Activated naive CD4-positive, alpha-beta T cell treated with anti-CD3 and anti-CD28 coated beads, Interleukin-2, amount 10 ng/mL, durations not matched to agents 7 days and 5 days (primary cell): Measurements from ENCODE around the gene KCNAB3.
A peak's percentile ranks its signal among the peaks of the same experiment; 100 is the strongest.

Experiments used
- CTCF ChIA-PET: fragments of 350-600 bp; sonication (Branson Sonifier 250); formaldehyde crosslinking; loops from one replicate; lab custom pipeline; 2021; ENCODE audit warnings: antibody characterized with exemption; lab: Charles Lee
- DNase-seq: peaks from one replicate; pipeline ENCODE4 v3.0.0-alpha.2; 2020
- H3K27ac Mint-ChIP-seq: one replicate; pipeline ENCODE4 v1.8.0; 2021; ENCODE audit warnings: mild to moderate bottlenecking, moderate library complexity, mixed read lengths
- H3K27me3 Mint-ChIP-seq: one replicate; pipeline ENCODE4 v1.8.0; 2021; ENCODE audit warnings: mild to moderate bottlenecking, mixed read lengths
- H3K36me3 Mint-ChIP-seq: one replicate; pipeline ENCODE4 v1.8.0; 2021; ENCODE audit warnings: mixed read lengths
- H3K4me1 Mint-ChIP-seq: one replicate; pipeline ENCODE4 v1.8.0; 2021; ENCODE audit warnings: mixed read lengths
- H3K4me3 Mint-ChIP-seq: one replicate; pipeline ENCODE4 v1.8.0; 2021; ENCODE audit warnings: mild to moderate bottlenecking, moderate library complexity, mixed read lengths
- H3K9me3 Mint-ChIP-seq: one replicate; pipeline ENCODE4 v1.8.0; 2021; ENCODE audit warnings: mixed read lengths

KCNAB3 gene

GRCh38 chr17:7929158-7930023 is at the start of gene KCNAB3:
Gene KCNAB3 (minus strand): TSS chr17:7929856. CDS start chr17:7929435, 421 bp downstream.
- H3K9me3 Mint-ChIP-seq = no peaks in the 10 kb centered on the region
- CTCF ChIA-PET = no interaction called here
- peaks cover 21% of the 10 kb centered on the region for H3K36me3 Mint-ChIP-seq
- no peaks in the 10 kb centered on the region for H3K27me3 Mint-ChIP-seq
- peak; percentile 63 for DNase-seq
- peaks cover 38% of the 10 kb centered on the region for H3K4me1 Mint-ChIP-seq
- peak within 1 kb of the TSS; percentile 95 for H3K27ac Mint-ChIP-seq
- peak within 1 kb of the TSS; percentile 91 for H3K4me3 Mint-ChIP-seq

GRCh38 chr17:7977805-7978204 is 48.1 kb upstream of the KCNAB3 start:
- H3K27ac Mint-ChIP-seq = no peak overlapping the region

GRCh38 chr17:7977039-7977438 is 47.4 kb upstream of the KCNAB3 start:
- no peak overlapping the region for H3K27ac Mint-ChIP-seq
- CTCF ChIA-PET = interaction anchor here (1.0 kb wide), 1 partner anchor 113 kb away, joined by 3 read pairs; no protein-coding TSS in a partner anchor
- DNase-seq = no peak
- peaks cover 25% of the 10 kb centered on the region for H3K27me3 Mint-ChIP-seq
- H3K36me3 Mint-ChIP-seq = peaks cover 6% of the 10 kb centered on the region
- H3K9me3 Mint-ChIP-seq = peaks cover 19% of the 10 kb centered on the region
- no peaks in the 10 kb centered on the region for H3K4me1 Mint-ChIP-seq
- H3K4me3 Mint-ChIP-seq = no peak overlapping the region

More at GRCh38 chr17:7977805-7978204, 48.1 kb upstream of the KCNAB3 start:
- no peak for DNase-seq
- Mint-ChIP-seq H3K36me3 (peaks cover 6% of the 10 kb centered on the region), H3K4me3 (no peak overlapping the region), H3K27me3 (peaks cover 22% of the 10 kb centered on the region), H3K9me3 (peaks cover 19% of the 10 kb centered on the region), H3K4me1 (no peaks in the 10 kb centered on the region)
- CTCF ChIA-PET = interaction anchor here (1.1 kb wide), 1 partner anchor 10 kb away, joined by 3 read pairs; no protein-coding TSS in a partner anchor

- Mint-ChIP-seq H3K27me3 (peaks cover 21% of the 10 kb centered on the region), H3K4me3 (no peak overlapping the region), H3K9me3 (peaks cover 19% of the 10 kb centered on the region), H3K36me3 (peaks cover 6% of the 10 kb centered on the region), H3K4me1 (peaks cover 2% of the 10 kb centered on the region), H3K27ac (no peak overlapping the region)
- CTCF ChIA-PET = interaction anchor here (2.0 to 2.2 kb wide), 2 partner anchors 15 to 41 kb away, joined by 5 to 11 read pairs; no protein-coding TSS in a partner anchor
- no peak for DNase-seq
These were observed 45.0 kb upstream of the KCNAB3 start for GRCh38 chr17:7974638-7975131.

GRCh38 chr17:7972131-7972785 is 42.6 kb upstream of the KCNAB3 start:
- Mint-ChIP-seq H3K27ac (no peak overlapping the region), H3K36me3 (peaks cover 6% of the 10 kb centered on the region), H3K4me1 (peaks cover 2% of the 10 kb centered on the region), H3K27me3 (peaks cover 31% of the 10 kb centered on the region), H3K9me3 (peaks cover 19% of the 10 kb centered on the region), H3K4me3 (no peak overlapping the region)
- CTCF ChIA-PET = interaction anchor here (1.0 to 1.3 kb wide), 2 partner anchors 10 to 18 kb away, joined by 4 to 7 read pairs; no protein-coding TSS in a partner anchor
- DNase-seq = no peak

GRCh38 chr17:7971651-7972050 is 42.0 kb upstream of the KCNAB3 start:
- Mint-ChIP-seq H3K4me1 (peaks cover 2% of the 10 kb centered on the region), H3K36me3 (peaks cover 6% of the 10 kb centered on the region), H3K27me3 (peaks cover 31% of the 10 kb centered on the region), H3K4me3 (no peak overlapping the region), H3K27ac (peak overlapping the region; percentile 70), H3K9me3 (peaks cover 18% of the 10 kb centered on the region)
- CTCF ChIA-PET = interaction anchor here (0.9 kb wide), 1 partner anchor 8 kb away, joined by 3 read pairs; no protein-coding TSS in a partner anchor
- no peak for DNase-seq

- CTCF ChIA-PET = no interaction called here
- Mint-ChIP-seq H3K4me1 (peaks cover 2% of the 10 kb centered on the region), H3K27me3 (peaks cover 24% of the 10 kb centered on the region), H3K27ac (no peak overlapping the region), H3K4me3 (no peak overlapping the region), H3K36me3 (peaks cover under 1% of the 10 kb centered on the region), H3K9me3 (peaks cover 4% of the 10 kb centered on the region)
- no peak for DNase-seq
These were observed 39.8 kb upstream of the KCNAB3 start for GRCh38 chr17:7969433-7969832.

GRCh38 chr17:7967751-7968150 is 38.1 kb upstream of the KCNAB3 start:
- H3K27ac Mint-ChIP-seq = no peak overlapping the region
- H3K36me3 Mint-ChIP-seq = no peaks in the 10 kb centered on the region
- CTCF ChIA-PET = no interaction called here
- H3K27me3 Mint-ChIP-seq = peaks cover 24% of the 10 kb centered on the region
- no peak overlapping the region for H3K4me3 Mint-ChIP-seq
- H3K4me1 Mint-ChIP-seq = peaks cover 2% of the 10 kb centered on the region
- H3K9me3 Mint-ChIP-seq = no peaks in the 10 kb centered on the region
- no peak for DNase-seq

- DNase-seq = no peak
- Mint-ChIP-seq H3K9me3 (no peaks in the 10 kb centered on the region), H3K27ac (no peak overlapping the region), H3K4me3 (no peak overlapping the region), H3K36me3 (no peaks in the 10 kb centered on the region), H3K4me1 (no peaks in the 10 kb centered on the region), H3K27me3 (peaks cover 40% of the 10 kb centered on the region)
- CTCF ChIA-PET = interaction anchor here (0.6 to 1.4 kb wide), 3 partner anchors 11 to 17 kb away, joined by 3 to 7 read pairs (median 3); no protein-coding TSS in a partner anchor
These were observed 31.8 kb upstream of the KCNAB3 start for GRCh38 chr17:7961421-7961820.

- Mint-ChIP-seq H3K4me1 (no peaks in the 10 kb centered on the region), H3K27ac (no peak overlapping the region), H3K36me3 (no peaks in the 10 kb centered on the region), H3K9me3 (no peaks in the 10 kb centered on the region), H3K4me3 (no peak overlapping the region), H3K27me3 (peaks cover 40% of the 10 kb centered on the region)
- CTCF ChIA-PET = no interaction called here
- DNase-seq = no peak
These were observed 30.0 kb upstream of the KCNAB3 start for GRCh38 chr17:7959503-7960253.

GRCh38 chr17:7956228-7956965 is 26.7 kb upstream of the KCNAB3 start:
- Mint-ChIP-seq H3K27me3 (peaks cover 26% of the 10 kb centered on the region), H3K36me3 (no peaks in the 10 kb centered on the region), H3K4me3 (no peak overlapping the region), H3K9me3 (no peaks in the 10 kb centered on the region), H3K4me1 (peaks cover 23% of the 10 kb centered on the region), H3K27ac (no peak overlapping the region)
- CTCF ChIA-PET = interaction anchor here (1.4 kb wide), 1 partner anchor 27 kb away, joined by 3 read pairs; no protein-coding TSS in a partner anchor
- DNase-seq = no peak

- H3K4me1 Mint-ChIP-seq = peaks cover 30% of the 10 kb centered on the region
- peaks cover 1% of the 10 kb centered on the region for H3K36me3 Mint-ChIP-seq
- no peak overlapping the region for H3K4me3 Mint-ChIP-seq
- peaks cover 18% of the 10 kb centered on the region for H3K27me3 Mint-ChIP-seq
- CTCF ChIA-PET = interaction anchor here (1.4 kb wide), 1 partner anchor 28 kb away, joined by 3 read pairs; no protein-coding TSS in a partner anchor
- no peaks in the 10 kb centered on the region for H3K9me3 Mint-ChIP-seq
- H3K27ac Mint-ChIP-seq = peak overlapping the region; percentile 29
- no peak for DNase-seq
These were observed 26.0 kb upstream of the KCNAB3 start for GRCh38 chr17:7955414-7956227.
